GM12874 (cell line): ENCODE measurements around the gene ERCC4.

ENCODE experiments used
- CTCF ChIP-seq: IDR thresholded peaks from 2 replicates; pipeline ENCODE4 v1.5.1; 2011; ENCODE audit warnings: low read depth, mild to moderate bottlenecking, control low read depth, low read length, moderate library complexity; ENCODE audit not compliant: insufficient read depth

ERCC4 gene

GRCh38 chr16:13994239-13995106 is 74.5 kb downstream of the ERCC4 start:
- TF ChIP-seq CTCF = no peak

DNA sequence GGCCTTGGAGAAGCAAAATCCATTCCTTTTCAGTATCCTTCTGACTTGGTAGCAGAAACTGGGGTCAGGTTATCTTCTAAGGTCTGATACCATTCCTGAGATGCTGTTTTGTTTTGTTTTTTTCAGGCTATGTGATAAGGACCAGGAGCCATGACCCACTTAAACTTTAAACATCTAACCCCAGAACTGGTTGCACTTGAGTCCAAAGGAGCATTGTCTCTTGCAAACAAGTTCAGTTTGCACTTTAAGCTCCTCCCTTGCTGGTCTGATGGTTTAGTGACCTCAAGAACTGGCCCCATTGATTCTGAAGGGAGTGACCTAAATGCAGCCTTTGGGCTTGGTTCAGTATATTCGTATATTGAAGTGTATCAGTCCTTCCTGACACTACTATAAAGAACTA is 75.2 kb downstream of the ERCC4 start:
- no peak for TF ChIP-seq CTCF

DNA sequence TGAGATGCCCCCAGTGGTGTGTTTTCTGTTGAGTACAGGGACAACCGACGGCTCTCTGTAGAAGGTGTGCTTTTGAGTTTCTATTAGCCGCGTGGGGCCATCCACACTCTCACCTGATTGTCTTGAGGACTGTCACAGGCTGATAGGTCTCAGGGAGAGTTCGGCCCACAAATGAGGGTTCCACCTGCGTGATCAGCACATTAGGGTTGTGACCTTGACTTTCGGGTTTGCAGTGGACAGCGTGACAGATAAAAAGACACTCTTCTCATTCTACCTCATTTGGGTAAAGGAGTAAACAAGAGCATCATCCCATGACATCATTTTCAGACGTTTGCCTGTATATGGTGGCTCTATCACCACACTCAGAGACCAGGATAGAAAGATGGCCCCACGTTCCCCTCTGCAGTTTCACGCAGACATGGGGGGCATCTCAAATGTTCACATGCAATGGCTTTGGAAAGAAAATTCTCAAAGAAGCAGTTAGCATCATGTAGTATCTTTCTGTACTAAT is 76.9 kb downstream of the ERCC4 start:
- no peak for TF ChIP-seq CTCF

- no peak for TF ChIP-seq CTCF
These were observed 77.6 kb downstream of the ERCC4 start for GRCh38 chr16:13997526-13997925.

GRCh38 chr16:13997933-13998332 is 78.0 kb downstream of the ERCC4 start:
- no peak for TF ChIP-seq CTCF

GRCh38 chr16:13999071-13999894 is 79.3 kb downstream of the ERCC4 start:
- no peak for TF ChIP-seq CTCF

DNA sequence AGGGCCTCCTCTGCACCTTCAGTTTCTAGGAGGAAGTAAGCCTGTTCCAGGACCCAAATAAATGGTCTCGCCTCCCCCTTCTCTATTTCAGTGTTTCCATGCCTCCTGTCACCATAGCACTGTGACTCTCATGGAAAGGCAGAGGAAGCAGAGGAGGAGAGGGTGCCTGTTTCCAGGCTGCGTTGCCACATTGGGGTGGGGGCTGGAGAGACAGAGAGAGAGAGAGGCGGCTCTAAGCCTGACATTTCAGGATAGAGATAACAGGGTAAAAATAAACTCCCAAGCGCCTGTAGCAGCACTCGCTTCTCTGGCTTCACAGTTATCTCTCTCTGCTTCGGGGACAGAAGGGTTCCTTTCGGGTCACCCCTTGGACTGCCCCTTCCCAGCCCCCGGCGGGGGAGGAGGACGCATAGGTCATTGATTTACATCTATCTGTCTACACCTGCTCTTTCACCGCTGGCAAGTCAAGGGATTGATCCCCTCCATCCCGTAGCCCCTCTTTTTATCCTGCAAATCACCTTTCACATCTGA is 80.0 kb downstream of the ERCC4 start:
- no peak for TF ChIP-seq CTCF
